CD4-positive, alpha-beta memory T cell (primary cell): ENCODE data around the gene PAK1. TPM values are rescaled to one million over a fixed set of nuclear protein-coding genes. Genes with fewer than 3 reads are reported as not detected.
A peak's percentile ranks its signal among the peaks of the same experiment; 100 is the strongest.

Experiments
- CTCF ChIA-PET: fragments of 350-600 bp; sonication (Branson Sonifier 250); formaldehyde crosslinking; loops from one replicate; lab custom pipeline; 2021; ENCODE audit warnings: inconsistent platforms; ENCODE audit not compliant: partially characterized antibody; lab: Charles Lee
- POLR2A ChIA-PET: fragments of 350-600 bp; sonication (Branson Sonifier 250); formaldehyde crosslinking; loops from one replicate; lab custom pipeline; 2021; ENCODE audit not compliant: partially characterized antibody; lab: Charles Lee
- DNase-seq, 5 donors: peaks; one replicate each; pipeline versions ENCODE4 v3.0.0 to v3.0.0-alpha.2; 2020 to 2022; ENCODE audit warnings: mixed read lengths in 1 of 5
- H3K27ac ChIP-seq: one replicate; pipeline ENCODE4 v1.7.0; 2013; ENCODE audit warnings: low read depth, low read length
- H3K27me3 ChIP-seq: 2 replicates; pipeline ENCODE4 v1.7.0; 2013; ENCODE audit warnings: mild to moderate bottlenecking, low read length, moderate library complexity; ENCODE audit not compliant: insufficient read depth
- H3K36me3 ChIP-seq: 2 replicates; pipeline ENCODE4 v1.7.0; 2013; ENCODE audit warnings: mild to moderate bottlenecking, low read length, moderate library complexity; ENCODE audit not compliant: insufficient read depth
- H3K4me1 ChIP-seq: 2 replicates; pipeline ENCODE4 v1.7.0; 2013; ENCODE audit warnings: mild to moderate bottlenecking, low read length, moderate library complexity; ENCODE audit not compliant: insufficient read depth
- H3K4me3 ChIP-seq, 2 donors: one replicate each; pipeline ENCODE4 v1.7.0; 2013; ENCODE audit warnings: low read length in 2 of 2, mild to moderate bottlenecking in 1 of 2
- H3K9me3 ChIP-seq, 2 donors: one replicate each; pipeline ENCODE4 v1.7.0; 2013; ENCODE audit warnings: low read length in 2 of 2, control low read depth in 1 of 2; ENCODE audit not compliant: control insufficient read depth in 1 of 2
- H3K27ac Mint-ChIP-seq, 7 donors: one replicate each; pipeline ENCODE4 v1.8.0; 2020 to 2021; ENCODE audit warnings: mixed read lengths in 7 of 7, mild to moderate bottlenecking in 6 of 7, inconsistent platforms in 3 of 7, moderate library complexity in 3 of 7
- H3K27me3 Mint-ChIP-seq, 2 donors: one replicate each; pipeline ENCODE4 v1.8.0; 2020 to 2021; ENCODE audit warnings: mixed read lengths in 2 of 2
- H3K36me3 Mint-ChIP-seq, 2 donors: one replicate each; pipeline ENCODE4 v1.8.0; 2020 to 2021; ENCODE audit warnings: mixed read lengths in 2 of 2, inconsistent platforms in 1 of 2, mild to moderate bottlenecking in 1 of 2
- H3K4me1 Mint-ChIP-seq, 4 donors: one replicate each; pipeline ENCODE4 v1.8.0; 2020 to 2021; ENCODE audit warnings: mixed read lengths in 4 of 4, mild to moderate bottlenecking in 1 of 4
- H3K4me3 Mint-ChIP-seq, 8 donors: one replicate each; pipeline ENCODE4 v1.8.0; 2020 to 2021; ENCODE audit warnings: mixed read lengths in 8 of 8, mild to moderate bottlenecking in 7 of 8, moderate library complexity in 6 of 8, inconsistent platforms in 3 of 8
- H3K9me3 Mint-ChIP-seq, 8 donors: one replicate each; pipeline ENCODE4 v1.8.0; 2020 to 2021; ENCODE audit warnings: mixed read lengths in 8 of 8, mild to moderate bottlenecking in 5 of 8, inconsistent platforms in 3 of 8, moderate library complexity in 1 of 8
- intact Hi-C: fragments of 100-400 bp; cut with micrococcal nuclease; formaldehyde crosslinking; loops from one replicate; pipeline ENCODE4 v1.15.1; 2023
- polyA plus RNA-seq, 2 donors: library from polyadenylated mRNA; unstranded; fragments of 300-500 nt; fragmentation: Illumina TruSeq; gene quantifications; one replicate each; pipeline ENCODE4 v1.2.3, GENCODE V29; 2021
- total RNA-seq, 2 experiments: library from RNA; stranded (reverse); gene quantifications; one replicate each; pipeline ENCODE4 v1.2.3, GENCODE V29; 2021

The PAK1 gene
- total and polyA plus RNA-seq, 4 experiments from 2014 or later = 9.3 to 10.4 (median 9.7) TPM

DNA sequence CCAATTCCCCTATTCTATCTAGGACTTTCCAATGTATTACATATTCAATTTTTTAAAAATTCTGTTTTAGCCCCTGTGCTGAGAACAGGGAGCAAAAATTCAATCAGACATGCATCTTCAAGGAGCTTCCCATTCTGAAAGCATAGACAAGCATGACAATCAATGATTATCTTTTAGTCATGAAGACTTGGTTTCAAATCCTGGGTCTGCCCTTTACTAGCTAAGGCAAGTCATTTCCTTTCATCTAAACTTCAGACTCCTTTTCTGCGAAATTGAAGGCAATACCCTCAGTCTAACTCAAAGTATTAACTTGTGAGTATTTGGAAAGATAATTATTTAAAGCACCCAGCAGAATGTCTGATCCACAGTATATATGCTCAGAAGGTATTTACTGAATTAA is 24.1 kb downstream of the PAK1 start:
- Mint-ChIP-seq H3K36me3 (no peaks in the 10 kb centered on the region), H3K4me1 (peaks cover 6 to 11% (median 9%) of the 10 kb centered on the region in 4 donors), H3K4me3 (no peak overlapping the region), H3K27ac (no peak overlapping the region), H3K27me3 (peaks cover under 1 to 4% of the 10 kb centered on the region in 2 donors), H3K9me3 (no peaks in the 10 kb centered on the region)
- CTCF ChIA-PET = no interaction called here
- intact Hi-C loops = no loop called here
- Histone ChIP-seq H3K4me3 (no peak overlapping the region), H3K4me1 (no peaks in the 10 kb centered on the region), H3K27ac (no peak overlapping the region), H3K27me3 (no peaks in the 10 kb centered on the region), H3K36me3 (no peaks in the 10 kb centered on the region), H3K9me3 (no peaks in the 10 kb centered on the region)
- DNase-seq = no peak
- POLR2A ChIA-PET = no interaction called here

DNA sequence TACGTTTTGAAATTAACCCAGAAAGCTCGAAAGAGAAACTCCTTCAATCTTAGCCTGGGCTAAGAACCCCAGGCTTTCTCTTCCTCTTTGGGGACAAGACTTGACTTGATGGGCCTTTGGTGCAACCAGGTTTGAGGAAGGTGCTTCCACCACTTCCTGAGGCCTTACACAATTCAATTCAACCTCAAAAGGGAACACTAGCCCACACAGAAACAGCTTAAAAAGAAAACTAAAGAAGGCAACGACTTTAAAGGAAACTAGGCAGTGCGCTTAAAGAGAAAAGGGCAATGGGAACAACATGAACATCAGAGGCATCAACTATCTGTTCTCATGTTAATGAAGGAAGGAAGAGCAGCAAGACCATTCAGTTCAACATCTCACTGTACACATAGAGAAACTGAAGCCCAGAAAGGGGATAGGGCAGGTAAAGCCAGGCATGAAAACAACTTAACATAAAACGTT is 24.8 kb downstream of the PAK1 start:
- peak overlapping the region in 2 of 7 donors; percentile 20 to 58 for H3K27ac Mint-ChIP-seq
- Histone ChIP-seq H3K27ac (no peak overlapping the region), H3K4me1 (no peaks in the 10 kb centered on the region), H3K36me3 (no peaks in the 10 kb centered on the region), H3K4me3 (no peak overlapping the region), H3K27me3 (no peaks in the 10 kb centered on the region), H3K9me3 (no peaks in the 10 kb centered on the region)
- H3K36me3 Mint-ChIP-seq = no peaks in the 10 kb centered on the region
- no peak for DNase-seq
- H3K27me3 Mint-ChIP-seq = peaks cover 1 to 4% of the 10 kb centered on the region in 2 donors
- CTCF ChIA-PET = no interaction called here
- H3K9me3 Mint-ChIP-seq = no peaks in the 10 kb centered on the region
- peaks cover 6 to 11% (median 9%) of the 10 kb centered on the region in 4 donors for H3K4me1 Mint-ChIP-seq
- POLR2A ChIA-PET = no interaction called here
- intact Hi-C loops = no loop called here
- H3K4me3 Mint-ChIP-seq = peak overlapping the region in 3 of 8 donors; percentile 4 to 15 (median 9)

DNA sequence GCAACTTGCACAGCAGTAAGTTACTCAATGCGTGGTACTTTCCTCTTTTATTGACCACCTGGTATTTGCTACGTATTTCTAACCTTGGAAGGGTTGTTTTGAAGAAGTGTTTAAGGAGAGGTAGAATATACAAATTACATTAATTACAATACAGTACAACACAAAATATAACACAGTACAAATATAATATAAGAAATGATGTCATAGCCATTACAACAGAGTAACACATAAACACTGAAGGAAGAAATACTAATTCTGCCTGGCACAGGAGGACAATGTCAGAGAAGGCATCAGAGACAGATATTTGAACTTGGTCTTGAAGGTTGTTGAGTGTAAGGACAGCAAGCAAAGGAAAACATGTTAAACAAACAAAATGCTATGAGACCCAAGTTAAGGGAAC is 25.6 kb downstream of the PAK1 start:
- CTCF ChIA-PET = no interaction called here
- Histone ChIP-seq H3K9me3 (no peaks in the 10 kb centered on the region), H3K27ac (no peak overlapping the region), H3K4me3 (no peak overlapping the region), H3K36me3 (no peaks in the 10 kb centered on the region), H3K27me3 (no peaks in the 10 kb centered on the region), H3K4me1 (no peaks in the 10 kb centered on the region)
- intact Hi-C loops = no loop called here
- POLR2A ChIA-PET = no interaction called here
- H3K4me3 Mint-ChIP-seq = no peak overlapping the region
- H3K36me3 Mint-ChIP-seq = no peaks in the 10 kb centered on the region
- no peak overlapping the region for H3K27ac Mint-ChIP-seq
- no peak for DNase-seq
- peaks cover 6 to 11% (median 9%) of the 10 kb centered on the region in 4 donors for H3K4me1 Mint-ChIP-seq
- no peaks in the 10 kb centered on the region for H3K9me3 Mint-ChIP-seq
- peaks cover 1 to 4% of the 10 kb centered on the region in 2 donors for H3K27me3 Mint-ChIP-seq

DNA sequence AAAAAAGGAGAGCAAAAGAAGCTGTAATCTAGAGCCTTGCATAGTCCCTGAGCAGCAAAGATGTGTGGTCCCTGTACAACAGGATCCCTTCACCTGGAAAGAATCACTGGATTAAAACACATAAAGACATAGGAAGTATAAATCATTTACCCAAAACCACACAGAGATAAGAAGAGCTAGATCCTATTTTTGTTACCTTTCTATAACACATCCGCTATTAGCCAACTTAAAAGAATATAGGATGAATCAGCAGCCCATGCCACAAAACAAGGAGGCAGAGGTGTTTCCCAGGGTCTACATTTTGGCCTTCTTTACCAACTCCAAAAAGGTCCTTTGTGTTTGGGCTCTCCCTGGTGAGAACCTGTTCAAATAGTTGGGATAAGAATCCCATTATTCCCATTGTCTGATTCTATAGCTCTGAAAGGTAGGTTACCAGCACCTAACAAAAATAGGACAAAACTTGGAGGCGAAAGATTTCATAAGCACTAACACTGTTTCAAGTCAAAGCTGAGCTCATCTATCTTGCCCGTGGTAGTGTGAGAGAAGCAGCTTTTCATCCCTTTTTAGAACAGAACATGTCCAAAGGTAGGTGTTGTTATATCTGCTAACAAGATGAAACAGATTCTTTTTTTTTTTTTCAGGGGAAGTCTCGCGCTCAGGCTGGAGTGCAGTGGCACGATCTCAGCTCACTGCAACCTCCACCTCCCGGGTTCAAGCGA is 26.8 kb downstream of the PAK1 start:
- Histone ChIP-seq H3K27ac (no peak overlapping the region), H3K4me1 (no peaks in the 10 kb centered on the region), H3K9me3 (no peaks in the 10 kb centered on the region), H3K36me3 (no peaks in the 10 kb centered on the region), H3K4me3 (no peak overlapping the region), H3K27me3 (no peaks in the 10 kb centered on the region)
- peaks cover 6 to 11% (median 9%) of the 10 kb centered on the region in 4 donors for H3K4me1 Mint-ChIP-seq
- peak overlapping the region in 1 of 7 donors; percentile 61 for H3K27ac Mint-ChIP-seq
- intact Hi-C loops = no loop called here
- no peaks in the 10 kb centered on the region for H3K36me3 Mint-ChIP-seq
- ChIA-PET POLR2A (interaction anchor here (0.5 kb wide), 1 partner anchor 251 kb away, joined by 3 read pairs; no protein-coding TSS in a partner anchor), CTCF (interaction anchor here (0.7 to 1.2 kb wide), 3 partner anchors 12 to 700 kb away, joined by 3 read pairs; no protein-coding TSS in a partner anchor)
- no peak overlapping the region for H3K4me3 Mint-ChIP-seq
- H3K27me3 Mint-ChIP-seq = peaks cover 1% of the 10 kb centered on the region in 2 donors
- no peak for DNase-seq
- H3K9me3 Mint-ChIP-seq = no peaks in the 10 kb centered on the region

DNA sequence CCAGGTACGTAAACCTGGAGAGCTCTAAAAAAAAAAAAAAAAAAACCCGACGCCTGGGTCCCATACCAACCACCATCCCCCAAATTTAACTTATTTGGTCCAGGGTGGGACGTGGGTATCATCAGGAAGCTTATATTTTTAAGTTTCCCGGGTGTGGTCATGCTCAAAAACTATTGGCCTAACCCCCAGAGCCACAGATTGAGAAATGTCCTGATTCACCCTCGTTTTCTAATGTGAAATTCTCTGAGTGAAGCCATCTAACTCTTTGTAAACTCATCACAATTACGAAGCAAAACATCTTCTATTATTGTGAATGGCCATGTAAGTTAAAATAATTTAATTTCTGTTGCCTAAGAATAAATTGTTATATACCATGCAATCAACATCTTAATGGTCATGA is 29.6 kb downstream of the PAK1 start:
- Histone ChIP-seq H3K4me3 (no peak overlapping the region), H3K27me3 (no peaks in the 10 kb centered on the region), H3K36me3 (no peaks in the 10 kb centered on the region), H3K27ac (no peak overlapping the region), H3K4me1 (no peaks in the 10 kb centered on the region), H3K9me3 (no peaks in the 10 kb centered on the region)
- peaks cover 1 to 4% of the 10 kb centered on the region in 2 donors for H3K27me3 Mint-ChIP-seq
- ChIA-PET POLR2A (no interaction called here), CTCF (no interaction called here)
- no peaks in the 10 kb centered on the region for H3K9me3 Mint-ChIP-seq
- H3K4me3 Mint-ChIP-seq = no peak overlapping the region
- no peaks in the 10 kb centered on the region for H3K36me3 Mint-ChIP-seq
- intact Hi-C loops = no loop called here
- H3K27ac Mint-ChIP-seq = no peak overlapping the region
- peaks cover 4 to 10% (median 8%) of the 10 kb centered on the region in 4 donors for H3K4me1 Mint-ChIP-seq
- DNase-seq = no peak

DNA sequence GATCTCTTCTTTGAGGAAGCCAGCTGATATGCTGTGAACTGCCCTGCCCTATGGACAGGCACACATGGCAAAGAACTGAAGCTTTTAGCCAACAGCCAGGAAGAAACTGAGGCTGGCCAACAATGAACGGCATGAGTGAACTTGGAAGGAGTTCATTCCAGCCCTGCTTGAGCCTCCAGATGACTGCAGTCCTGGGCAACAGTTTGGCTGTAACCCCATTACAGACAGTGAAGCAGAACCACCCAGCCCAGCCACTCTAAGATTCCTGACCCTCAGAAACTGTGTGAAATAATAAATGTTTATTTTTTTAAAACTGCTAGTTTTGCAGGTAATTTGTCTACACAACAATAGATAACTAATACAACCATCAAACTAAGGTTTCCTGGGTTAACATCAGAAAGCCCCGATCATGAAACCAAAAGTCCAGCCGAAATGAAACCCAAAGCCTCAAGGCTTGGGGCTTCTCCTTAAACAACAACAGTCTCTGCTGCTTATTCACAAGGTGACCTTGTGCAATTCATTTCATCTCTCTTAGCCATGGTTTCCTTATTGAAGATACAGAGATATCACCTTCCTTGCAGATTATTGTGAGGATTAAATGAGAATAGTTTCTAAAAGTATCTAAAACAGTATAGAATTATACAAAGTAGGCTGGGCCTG is 31.4 kb downstream of the PAK1 start:
- Mint-ChIP-seq H3K36me3 (no peaks in the 10 kb centered on the region), H3K9me3 (no peaks in the 10 kb centered on the region), H3K4me1 (no peaks in the 10 kb centered on the region), H3K4me3 (no peak overlapping the region), H3K27me3 (peaks cover 0 to 5% of the 10 kb centered on the region in 2 donors), H3K27ac (no peak overlapping the region)
- Histone ChIP-seq H3K36me3 (no peaks in the 10 kb centered on the region), H3K27me3 (no peaks in the 10 kb centered on the region), H3K4me3 (no peak overlapping the region), H3K9me3 (no peaks in the 10 kb centered on the region), H3K27ac (no peak overlapping the region), H3K4me1 (no peaks in the 10 kb centered on the region)
- ChIA-PET CTCF (no interaction called here), POLR2A (no interaction called here)
- no peak for DNase-seq
- intact Hi-C loops = no loop called here

DNA sequence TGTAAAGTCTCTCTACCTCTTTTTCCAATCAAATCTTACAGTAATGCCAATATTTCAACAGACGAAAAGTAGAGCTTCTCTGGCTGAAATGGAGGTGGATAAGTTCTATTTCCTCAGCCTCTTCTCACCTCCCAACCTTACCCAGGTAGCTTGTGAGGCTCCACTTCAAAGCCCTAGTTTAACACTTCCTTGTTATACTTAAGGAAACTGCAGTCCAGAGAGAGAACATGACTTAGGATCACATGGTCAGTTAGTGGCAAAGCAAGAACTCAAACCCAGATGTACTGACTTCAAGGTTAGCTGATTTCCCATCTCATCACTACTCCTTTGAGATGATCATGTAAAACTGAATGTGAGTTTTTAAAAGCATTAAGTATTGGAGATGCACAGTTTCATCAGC is 32.5 kb downstream of the PAK1 start:
- H3K27me3 ChIP-seq = no peaks in the 10 kb centered on the region

More for the DNA sequence above, 32.5 kb downstream of the PAK1 start:
- ChIA-PET CTCF (interaction anchor here (1.2 kb wide), 1 partner anchor 15 kb away, joined by 5 read pairs; no protein-coding TSS in a partner anchor), POLR2A (no interaction called here)
- H3K27ac Mint-ChIP-seq = no peak overlapping the region
- intact Hi-C loops = no loop called here
- H3K9me3 ChIP-seq = no peaks in the 10 kb centered on the region
- no peak overlapping the region for H3K4me3 ChIP-seq
- H3K36me3 Mint-ChIP-seq = no peaks in the 10 kb centered on the region
- no peaks in the 10 kb centered on the region for H3K36me3 ChIP-seq
- no peaks in the 10 kb centered on the region for H3K4me1 ChIP-seq
- H3K27ac ChIP-seq = no peak overlapping the region
- H3K4me3 Mint-ChIP-seq = no peak overlapping the region
- DNase-seq = no peak
- peaks cover 0 to 5% of the 10 kb centered on the region in 2 donors for H3K27me3 Mint-ChIP-seq
- H3K4me1 Mint-ChIP-seq = no peaks in the 10 kb centered on the region
- H3K9me3 Mint-ChIP-seq = no peaks in the 10 kb centered on the region
